SK-N-SH (cell line): Measurements from ENCODE around the gene ST13.

ENCODE experiments used
- CTCF ChIP-seq: fragments of 200-600 bp; sonication (generic); IDR thresholded peaks from 2 replicates; pipeline ENCODE4 v1.6.1; 2017; ENCODE audit warnings: antibody characterized with exemption, mild to moderate bottlenecking, moderate library complexity
- EP300 ChIP-seq, 2 experiments: IDR thresholded peaks; 2 replicates each; pipeline versions ENCODE4 v1.4.0 to v1.6.1; 2012; ENCODE audit warnings: borderline replicate concordance in 1 of 2, low read depth in 1 of 2, low read length in 1 of 2
- EZH2phosphoT487 ChIP-seq: fragments of 200-600 bp; sonication (generic); IDR thresholded peaks from 2 replicates; pipeline ENCODE4 v1.6.1; 2017; ENCODE audit warnings: low read depth, mixed run types, mild to moderate bottlenecking, antibody characterized with exemption, moderate library complexity, borderline replicate concordance
- MAX ChIP-seq: IDR thresholded peaks from 2 replicates; pipeline ENCODE4 v1.4.0; 2012; ENCODE audit warnings: low read depth
- MXI1 ChIP-seq: IDR thresholded peaks from 2 replicates; pipeline ENCODE4 v1.6.1; 2012; ENCODE audit warnings: mild to moderate bottlenecking, low read depth, low read length, improper control_type of control experiment
- NFIC ChIP-seq: IDR thresholded peaks from 2 replicates; pipeline ENCODE4 v1.4.0; 2012; ENCODE audit warnings: borderline replicate concordance
- RCOR1 ChIP-seq: fragments of 150-350 bp; IDR thresholded peaks from 2 replicates; pipeline ENCODE4 v1.6.1; 2017; ENCODE audit warnings: antibody characterized with exemption, low read length
- TAF1 ChIP-seq: IDR thresholded peaks from 2 replicates; pipeline ENCODE4 v1.6.1; 2012; ENCODE audit warnings: low read depth, mild to moderate bottlenecking, low read length, moderate library complexity, borderline replicate concordance
- USF1 ChIP-seq: IDR thresholded peaks from 2 replicates; pipeline ENCODE4 v1.4.0; 2012; ENCODE audit warnings: low read depth, borderline replicate concordance
- YY1 ChIP-seq: IDR thresholded peaks from 2 replicates; pipeline ENCODE4 v1.4.0; 2012; ENCODE audit warnings: low read depth, mild to moderate bottlenecking
- ZBTB33 ChIP-seq: IDR thresholded peaks from 2 replicates; pipeline ENCODE4 v1.4.0; 2012; ENCODE audit warnings: low read depth, borderline replicate concordance

GRCh38 chr22:40853333-40853732 is 3.1 kb downstream of the ST13 start:
- TF ChIP-seq EZH2phosphoT487 = no peak
- no peak for TF ChIP-seq ZBTB33
- TF ChIP-seq EP300 (IDR thresholded peaks at IDR 0.05; ENCODE audit: borderline replicate concordance in 1 of 2, low read depth in 1 of 2, low read length in 1 of 2) = no peak
- no peak for TF ChIP-seq CTCF
- TF ChIP-seq YY1 = no peak
- no peak for TF ChIP-seq MXI1
- no peak for TF ChIP-seq USF1
- TF ChIP-seq RCOR1 = no peak
- no peak for TF ChIP-seq NFIC
- no peak for TF ChIP-seq MAX
- no peak for TF ChIP-seq TAF1
